ENCODE data around the gene ZNF45. TPM values are rescaled to one million over a fixed set of nuclear protein-coding genes. Genes with fewer than 3 reads are reported as not detected.

The ZNF45 gene
- polyA plus RNA-seq, 1 donor, result 17.7 TPM

GRCh38 chr19:43914051-43914450 is 21.0 kb downstream of the ZNF45 start:
- H3K4me1 ChIP-seq (ENCODE audit: control insufficient read depth, insufficient read depth, low read length), result no peaks in the 10 kb centered on the region
- H3K27me3 ChIP-seq (ENCODE audit: control insufficient read depth, insufficient read depth, low read length), result no peaks in the 10 kb centered on the region
- DNase-seq, result peak in 1 of 2 donors; percentile 20
- H3K9me3 ChIP-seq (ENCODE audit: control insufficient read depth, low read depth, low read length), result peaks cover 37% of the 10 kb centered on the region
- peaks cover 55% of the 10 kb centered on the region for H3K36me3 ChIP-seq (ENCODE audit: control insufficient read depth, insufficient read depth, low read length)
- H3K4me3 ChIP-seq (ENCODE audit: low read length), result no peak overlapping the region
- H3K27ac ChIP-seq (ENCODE audit: low read length), result no peak overlapping the region
- no CpG with 5 or more reads among the region's 3 CpGs for WGBS (ENCODE audit: insufficient coverage, low lambda C conversion rate)

GRCh38 chr19:43913383-43913782 is 21.7 kb downstream of the ZNF45 start:
- WGBS (ENCODE audit: insufficient coverage, low lambda C conversion rate), result no CpG with 5 or more reads among the region's 7 CpGs
- no peaks in the 10 kb centered on the region for H3K27me3 ChIP-seq (ENCODE audit: control insufficient read depth, insufficient read depth, low read length)

DNA sequence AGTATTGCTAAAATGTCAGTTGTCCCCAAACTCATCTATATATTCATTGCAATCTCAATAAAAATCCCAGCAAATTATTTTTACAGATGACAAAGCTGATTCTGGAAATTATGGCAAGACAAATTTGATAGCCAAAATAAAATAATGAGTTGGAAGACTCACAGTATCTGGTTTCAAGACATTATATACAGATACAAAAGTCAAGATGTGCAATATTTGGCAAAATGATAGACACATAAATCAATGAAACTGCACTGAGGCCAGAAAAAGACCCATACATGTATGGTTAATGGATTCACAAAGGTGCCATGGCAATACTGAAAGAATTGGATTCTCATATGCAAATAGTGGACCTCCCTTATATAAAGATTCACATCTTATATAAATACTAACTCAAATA is 24.2 kb downstream of the ZNF45 start:
- Histone ChIP-seq H3K4me1 (ENCODE audit: control insufficient read depth, insufficient read depth, low read length) (no peaks in the 10 kb centered on the region), H3K36me3 (ENCODE audit: control insufficient read depth, insufficient read depth, low read length) (peaks cover 27% of the 10 kb centered on the region), H3K9me3 (ENCODE audit: control insufficient read depth, low read depth, low read length) (peaks cover 30% of the 10 kb centered on the region), H3K27me3 (ENCODE audit: control insufficient read depth, insufficient read depth, low read length) (no peaks in the 10 kb centered on the region), H3K27ac (ENCODE audit: low read length) (no peak overlapping the region), H3K4me3 (ENCODE audit: low read length) (no peak overlapping the region)
- no peak for DNase-seq

More at GRCh38 chr19:43913383-43913782, 21.7 kb downstream of the ZNF45 start:
- H3K36me3 ChIP-seq (ENCODE audit: control insufficient read depth, insufficient read depth, low read length), result peaks cover 49% of the 10 kb centered on the region
- H3K4me1 ChIP-seq (ENCODE audit: control insufficient read depth, insufficient read depth, low read length), result no peaks in the 10 kb centered on the region
- no peak for DNase-seq
- H3K27ac ChIP-seq (ENCODE audit: low read length), result no peak overlapping the region
- H3K9me3 ChIP-seq (ENCODE audit: control insufficient read depth, low read depth, low read length), result peaks cover 38% of the 10 kb centered on the region
- no peak overlapping the region for H3K4me3 ChIP-seq (ENCODE audit: low read length)

DNA sequence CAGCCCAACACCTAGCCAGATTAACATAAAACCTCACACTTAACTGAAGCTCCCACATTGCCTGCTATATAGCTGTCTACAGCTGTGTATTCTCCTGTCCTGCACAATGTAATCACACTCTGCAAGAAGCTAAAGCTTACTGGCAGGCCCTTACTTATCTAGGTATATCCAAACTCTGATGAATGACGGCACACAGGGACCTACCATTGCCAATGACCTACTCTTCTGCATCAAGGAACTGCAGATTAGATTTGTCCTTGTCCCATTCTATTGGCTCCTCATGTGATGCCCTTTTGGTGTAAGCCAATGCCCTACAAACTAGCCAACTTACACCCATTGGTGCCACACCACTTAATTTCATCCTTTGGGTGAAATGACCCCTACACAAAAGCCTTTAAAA is 26.4 kb downstream of the ZNF45 start:
- no peaks in the 10 kb centered on the region for H3K27me3 ChIP-seq (ENCODE audit: control insufficient read depth, insufficient read depth, low read length)
- peaks cover 5% of the 10 kb centered on the region for H3K36me3 ChIP-seq (ENCODE audit: control insufficient read depth, insufficient read depth, low read length)
- WGBS (ENCODE audit: insufficient coverage, low lambda C conversion rate), result 100% methylated on average over 1 of the region's 1 CpG
- H3K9me3 ChIP-seq (ENCODE audit: control insufficient read depth, low read depth, low read length), result peaks cover 25% of the 10 kb centered on the region
- no peak overlapping the region for H3K4me3 ChIP-seq (ENCODE audit: low read length)
- DNase-seq, result no peak
- H3K27ac ChIP-seq (ENCODE audit: low read length), result no peak overlapping the region
- H3K4me1 ChIP-seq (ENCODE audit: control insufficient read depth, insufficient read depth, low read length), result no peaks in the 10 kb centered on the region

GRCh38 chr19:43906774-43907173 is 28.3 kb downstream of the ZNF45 start:
- Histone ChIP-seq H3K27me3 (ENCODE audit: control insufficient read depth, insufficient read depth, low read length) (no peaks in the 10 kb centered on the region), H3K27ac (ENCODE audit: low read length) (no peak overlapping the region), H3K36me3 (ENCODE audit: control insufficient read depth, insufficient read depth, low read length) (no peaks in the 10 kb centered on the region), H3K9me3 (ENCODE audit: control insufficient read depth, low read depth, low read length) (peaks cover 22% of the 10 kb centered on the region), H3K4me1 (ENCODE audit: control insufficient read depth, insufficient read depth, low read length) (no peaks in the 10 kb centered on the region), H3K4me3 (ENCODE audit: low read length) (no peak overlapping the region)
- WGBS (ENCODE audit: insufficient coverage, low lambda C conversion rate), result 100% methylated on average over 1 of the region's 2 CpGs
- DNase-seq, result no peak

DNA sequence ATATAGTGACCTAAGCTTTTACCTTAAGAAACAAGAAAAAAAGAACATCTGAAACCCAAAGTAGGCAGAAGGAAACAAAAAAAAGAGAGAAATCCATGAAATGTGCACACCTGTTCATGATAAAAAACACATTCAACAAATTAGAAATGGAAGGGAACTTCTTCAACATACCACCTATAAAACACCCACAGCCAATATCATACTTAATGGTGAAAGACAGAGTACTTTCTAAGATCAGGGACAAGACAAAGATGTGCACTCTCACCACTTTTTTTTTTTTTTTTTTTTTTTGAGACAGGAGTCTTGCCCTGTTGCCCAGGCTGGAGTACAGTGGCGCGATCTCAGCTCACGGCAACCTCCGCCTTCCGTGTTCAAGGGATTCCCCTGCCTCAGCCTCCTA is 29.2 kb downstream of the ZNF45 start:
- DNase-seq, result no peak
- Histone ChIP-seq H3K36me3 (ENCODE audit: control insufficient read depth, insufficient read depth, low read length) (no peaks in the 10 kb centered on the region), H3K4me3 (ENCODE audit: low read length) (no peak overlapping the region), H3K4me1 (ENCODE audit: control insufficient read depth, insufficient read depth, low read length) (no peaks in the 10 kb centered on the region), H3K27ac (ENCODE audit: low read length) (no peak overlapping the region), H3K27me3 (ENCODE audit: control insufficient read depth, insufficient read depth, low read length) (no peaks in the 10 kb centered on the region), H3K9me3 (ENCODE audit: control insufficient read depth, low read depth, low read length) (peaks cover 21% of the 10 kb centered on the region)
- WGBS (ENCODE audit: insufficient coverage, low lambda C conversion rate), result no CpG with 5 or more reads among the region's 5 CpGs

DNA sequence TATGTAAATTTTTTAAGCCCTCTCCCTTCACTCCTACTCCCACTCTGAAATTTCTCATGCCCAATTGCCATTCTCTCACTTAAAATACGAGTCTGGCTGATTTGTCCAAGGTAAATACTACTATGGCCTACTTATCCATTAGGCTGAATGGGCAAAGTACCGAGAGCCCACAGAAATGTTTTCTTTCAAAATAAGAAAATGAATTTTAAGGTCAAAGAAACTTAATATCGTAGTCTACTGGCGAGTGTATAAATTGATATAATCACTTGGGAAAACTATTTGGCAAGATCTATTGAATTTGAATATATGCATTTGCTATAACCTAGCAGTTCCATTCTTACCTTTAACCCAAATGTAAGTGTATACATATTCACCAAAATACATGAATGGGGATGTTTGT is 32.7 kb downstream of the ZNF45 start:
- no peaks in the 10 kb centered on the region for H3K36me3 ChIP-seq (ENCODE audit: control insufficient read depth, insufficient read depth, low read length)
- H3K4me1 ChIP-seq (ENCODE audit: control insufficient read depth, insufficient read depth, low read length), result no peaks in the 10 kb centered on the region
- no peak overlapping the region for H3K4me3 ChIP-seq (ENCODE audit: low read length)
- 95% methylated on average over 4 of the region's 4 CpGs for WGBS (ENCODE audit: insufficient coverage, low lambda C conversion rate)
- H3K9me3 ChIP-seq (ENCODE audit: control insufficient read depth, low read depth, low read length), result peaks cover 17% of the 10 kb centered on the region
- DNase-seq, result no peak
- H3K27me3 ChIP-seq (ENCODE audit: control insufficient read depth, insufficient read depth, low read length), result no peaks in the 10 kb centered on the region
- H3K27ac ChIP-seq (ENCODE audit: low read length), result no peak overlapping the region

DNA sequence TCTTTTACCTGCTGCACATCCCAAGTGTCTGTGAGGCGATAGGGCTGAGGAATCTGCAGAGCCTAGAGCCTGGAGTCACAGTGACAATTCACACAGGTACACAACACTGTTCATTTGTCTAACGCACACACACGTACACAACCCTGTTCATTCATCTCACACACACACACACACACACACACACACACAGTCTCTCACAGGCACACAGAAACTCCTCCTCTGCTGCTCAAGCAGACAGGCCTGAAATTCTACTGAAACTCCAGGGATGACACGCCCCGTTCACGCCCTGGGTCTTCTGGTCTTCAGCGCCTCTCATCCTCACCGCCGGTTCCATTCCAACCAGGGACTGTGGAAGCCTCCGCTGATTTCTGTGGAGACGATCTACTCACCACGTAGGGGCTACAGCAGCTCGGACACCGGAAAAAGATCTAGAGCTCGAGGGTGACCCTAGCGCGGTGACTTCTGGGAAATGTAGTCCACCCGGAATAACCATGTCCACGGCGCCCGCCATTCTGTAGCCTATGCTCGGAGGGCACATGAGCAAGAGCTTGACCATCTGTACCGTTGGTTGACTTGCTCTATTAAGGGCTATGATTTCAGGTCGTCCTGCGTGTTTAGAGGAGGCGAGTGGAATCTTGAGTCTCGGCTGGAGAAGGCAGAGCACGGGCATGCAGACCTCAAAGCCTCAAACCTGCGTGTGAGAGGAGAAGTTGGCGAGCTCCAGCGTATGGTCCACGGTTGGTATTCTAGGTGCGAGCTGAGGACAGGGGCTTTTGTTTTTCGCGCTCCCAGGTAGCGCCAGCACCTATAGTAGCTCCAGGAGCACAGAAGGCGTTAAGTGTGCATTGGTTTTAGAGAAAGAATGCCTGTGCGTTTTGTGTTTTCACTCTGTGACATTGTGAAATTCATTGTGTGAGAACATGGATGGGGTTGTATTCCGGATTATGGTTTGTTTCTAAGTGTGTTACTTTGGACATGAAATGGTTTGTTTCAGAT is 33.4 kb downstream of the ZNF45 start:
- Histone ChIP-seq H3K4me3 (ENCODE audit: low read length) (peak overlapping the region; percentile 59), H3K4me1 (ENCODE audit: control insufficient read depth, insufficient read depth, low read length) (no peaks in the 10 kb centered on the region), H3K27ac (ENCODE audit: low read length) (peak overlapping the region; percentile 48), H3K27me3 (ENCODE audit: control insufficient read depth, insufficient read depth, low read length) (no peaks in the 10 kb centered on the region), H3K36me3 (ENCODE audit: control insufficient read depth, insufficient read depth, low read length) (no peaks in the 10 kb centered on the region), H3K9me3 (ENCODE audit: control insufficient read depth, low read depth, low read length) (peaks cover 20% of the 10 kb centered on the region)
- DNase-seq, result peak; percentile 64 to 91
- WGBS (ENCODE audit: insufficient coverage, low lambda C conversion rate), result no CpG with 5 or more reads among the region's 39 CpGs

- H3K27ac ChIP-seq (ENCODE audit: low read length), result no peak overlapping the region
- H3K9me3 ChIP-seq (ENCODE audit: control insufficient read depth, low read depth, low read length), result peaks cover 12% of the 10 kb centered on the region
- no peak overlapping the region for H3K4me3 ChIP-seq (ENCODE audit: low read length)
- H3K4me1 ChIP-seq (ENCODE audit: control insufficient read depth, insufficient read depth, low read length), result no peaks in the 10 kb centered on the region
- no peak for DNase-seq
- 40% methylated on average over 1 of the region's 2 CpGs for WGBS (ENCODE audit: insufficient coverage, low lambda C conversion rate)
- no peaks in the 10 kb centered on the region for H3K36me3 ChIP-seq (ENCODE audit: control insufficient read depth, insufficient read depth, low read length)
- H3K27me3 ChIP-seq (ENCODE audit: control insufficient read depth, insufficient read depth, low read length), result no peaks in the 10 kb centered on the region
Observed at GRCh38 chr19:43895727-43896308, 39.3 kb downstream of the ZNF45 start.

DNA sequence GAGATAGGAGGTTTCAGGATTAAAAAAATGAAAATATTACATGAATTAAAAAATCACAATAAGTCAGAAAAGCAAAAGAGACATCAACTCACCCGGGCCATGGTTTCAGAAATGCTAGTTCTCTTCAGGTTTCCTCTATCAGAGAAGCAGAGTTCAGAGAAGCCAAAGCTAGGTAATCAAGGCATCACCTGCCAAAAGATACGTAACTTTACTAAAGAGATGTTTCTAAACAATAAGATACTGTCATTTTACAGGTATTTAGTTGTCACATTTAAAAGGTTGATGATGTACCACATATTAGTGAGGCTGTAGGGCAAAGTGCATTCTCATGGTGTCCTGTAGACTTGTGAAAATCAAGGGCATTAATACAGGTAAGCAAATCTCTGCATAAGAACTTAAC is 51.2 kb downstream of the ZNF45 start, which contains the start of gene ZNF404:
Gene ZNF404 (minus strand): TSS at position 101 of the 400 bp plus-strand sequence.
- no peaks in the 10 kb centered on the region for H3K27me3 ChIP-seq (ENCODE audit: control insufficient read depth, insufficient read depth, low read length)
- peaks cover 27% of the 10 kb centered on the region for H3K9me3 ChIP-seq (ENCODE audit: control insufficient read depth, low read depth, low read length)
- H3K27ac ChIP-seq (ENCODE audit: low read length), result no peak within 1 kb of the TSS
- WGBS (ENCODE audit: insufficient coverage, low lambda C conversion rate), result no CpG with 5 or more reads among the region's 2 CpGs
- H3K4me1 ChIP-seq (ENCODE audit: control insufficient read depth, insufficient read depth, low read length), result no peaks in the 10 kb centered on the region
- no peak for DNase-seq
- H3K4me3 ChIP-seq (ENCODE audit: low read length), result no peak within 1 kb of the TSS
- H3K36me3 ChIP-seq (ENCODE audit: control insufficient read depth, insufficient read depth, low read length), result no peaks in the 10 kb centered on the region

All from large intestine (tissue), 3 donors.